HG02759 (cell line): ENCODE results near the gene SRP72.

Experiments
- ATAC-seq: cut with Tn5 transposase; IDR thresholded peaks from one replicate; pipeline ENCODE4 v1.9.1; 2021; ENCODE audit warnings: mild to moderate bottlenecking, moderate library complexity; ENCODE audit not compliant: unreplicated experiment

The SRP72 gene

GRCh38 chr4:56540826-56541225 lies 73.4 kb downstream of the SRP72 start:
- no peak for ATAC-seq

GRCh38 chr4:56544573-56545131 lies 77.2 kb downstream of the SRP72 start:
- peak; percentile 100 for ATAC-seq

- ATAC-seq = no peak
These were observed 83.2 kb downstream of the SRP72 start for GRCh38 chr4:56550642-56551041.

- ATAC-seq = no peak
These were observed 84.1 kb downstream of the SRP72 start for GRCh38 chr4:56551516-56551915.

- ATAC-seq = no peak
These were observed 84.9 kb downstream of the SRP72 start for GRCh38 chr4:56552273-56552672.
